Omental fat pad (tissue), 4 donors: Measurements from ENCODE around the gene PNLIPRP3. TPM values are rescaled to one million over a fixed set of nuclear protein-coding genes. Genes with fewer than 3 reads are reported as not detected.

Experiments
- ATAC-seq: fragments of 150-250 bp; one replicate; pipeline ENCODE4 v1.9.1; 2016; ENCODE audit warnings: mild to moderate bottlenecking, moderate library complexity; ENCODE audit not compliant: low FRiP score
- DNase-seq: peaks from one replicate; pipeline ENCODE4 v3.0.0-alpha.2; 2019; ENCODE audit warnings: low spot score
- total RNA-seq, 4 donors: library from RNA; depleted of rRNA; stranded (reverse); fragments of >200 nt; gene quantifications; one replicate each; pipeline ENCODE4 v1.1.0, GENCODE V29; 2016
- TF ChIP-seq, protein P1 (sequence below), 3 donors: fragments of 450-650 bp; IDR thresholded peaks; one replicate each; pipeline ENCODE4 v1.5.1; 2016 to 2017; ENCODE audit warnings: antibody characterized with exemption in 3 of 3, mild to moderate bottlenecking in 3 of 3, moderate library complexity in 2 of 3

PNLIPRP3 gene
- total RNA-seq, 4 donors from 2014 or later: 0.31 to 0.63 TPM; not detected in 2

DNA sequence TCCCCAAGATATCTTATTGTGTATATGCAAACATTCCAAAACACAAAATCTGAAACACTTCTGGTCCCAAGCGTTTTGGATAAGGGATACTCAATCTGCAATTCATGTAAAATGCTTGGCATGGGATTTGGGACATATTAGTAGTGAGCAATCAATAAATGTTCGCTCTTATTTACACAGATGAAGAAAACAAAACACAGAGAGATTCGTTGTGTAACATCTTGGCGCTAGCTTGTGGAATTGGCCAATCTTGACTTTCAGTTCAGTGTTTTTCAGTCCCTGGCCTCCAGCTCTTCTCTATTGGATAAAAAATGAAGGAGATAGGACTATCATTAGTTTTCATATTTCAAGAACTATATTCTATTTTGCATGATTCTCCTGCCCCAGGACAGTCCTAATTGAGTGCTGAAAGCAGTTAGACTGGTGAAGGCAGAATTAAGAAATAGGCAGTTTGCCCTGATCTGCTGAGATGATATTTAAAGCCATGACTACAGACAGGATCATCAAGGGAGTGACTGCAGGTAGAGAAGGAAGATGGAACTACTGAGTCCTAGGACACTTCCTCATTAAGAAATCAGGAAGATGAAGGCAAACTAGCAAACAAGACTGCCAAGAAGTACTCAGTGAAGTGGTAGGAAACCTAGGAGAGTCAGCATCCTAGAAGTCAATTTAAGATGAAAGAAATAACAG is 1.8 kb downstream of the PNLIPRP3 start:
- DNase-seq (no peak), ATAC-seq (no peak)
- TF ChIP-seq, protein P1, sequence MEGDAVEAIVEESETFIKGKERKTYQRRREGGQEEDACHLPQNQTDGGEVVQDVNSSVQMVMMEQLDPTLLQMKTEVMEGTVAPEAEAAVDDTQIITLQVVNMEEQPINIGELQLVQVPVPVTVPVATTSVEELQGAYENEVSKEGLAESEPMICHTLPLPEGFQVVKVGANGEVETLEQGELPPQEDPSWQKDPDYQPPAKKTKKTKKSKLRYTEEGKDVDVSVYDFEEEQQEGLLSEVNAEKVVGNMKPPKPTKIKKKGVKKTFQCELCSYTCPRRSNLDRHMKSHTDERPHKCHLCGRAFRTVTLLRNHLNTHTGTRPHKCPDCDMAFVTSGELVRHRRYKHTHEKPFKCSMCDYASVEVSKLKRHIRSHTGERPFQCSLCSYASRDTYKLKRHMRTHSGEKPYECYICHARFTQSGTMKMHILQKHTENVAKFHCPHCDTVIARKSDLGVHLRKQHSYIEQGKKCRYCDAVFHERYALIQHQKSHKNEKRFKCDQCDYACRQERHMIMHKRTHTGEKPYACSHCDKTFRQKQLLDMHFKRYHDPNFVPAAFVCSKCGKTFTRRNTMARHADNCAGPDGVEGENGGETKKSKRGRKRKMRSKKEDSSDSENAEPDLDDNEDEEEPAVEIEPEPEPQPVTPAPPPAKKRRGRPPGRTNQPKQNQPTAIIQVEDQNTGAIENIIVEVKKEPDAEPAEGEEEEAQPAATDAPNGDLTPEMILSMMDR (IDR thresholded peaks at IDR 0.05): no peak

DNA sequence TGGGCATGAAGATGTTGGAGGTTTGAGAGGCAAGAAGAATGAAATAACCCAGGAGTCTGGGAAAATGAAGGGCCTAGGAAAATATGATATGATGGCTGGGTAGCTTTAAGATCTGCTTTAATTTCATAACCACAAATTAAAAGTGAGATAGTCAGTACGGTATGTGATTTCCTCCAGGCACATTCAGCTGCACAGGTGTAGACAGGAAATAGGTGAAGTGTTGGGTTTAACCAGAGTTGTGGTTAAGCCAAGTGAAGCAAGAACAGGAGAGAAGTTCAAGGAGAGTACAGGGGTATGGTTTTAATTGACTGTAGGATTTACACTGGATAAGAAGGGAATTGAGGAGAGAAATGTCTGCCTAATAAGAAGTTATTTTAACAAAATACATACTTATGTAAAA is 2.6 kb downstream of the PNLIPRP3 start:
- TF ChIP-seq, protein P1 (IDR thresholded peaks at IDR 0.05): no peak
- ATAC-seq (no peak), DNase-seq (no peak)

DNA sequence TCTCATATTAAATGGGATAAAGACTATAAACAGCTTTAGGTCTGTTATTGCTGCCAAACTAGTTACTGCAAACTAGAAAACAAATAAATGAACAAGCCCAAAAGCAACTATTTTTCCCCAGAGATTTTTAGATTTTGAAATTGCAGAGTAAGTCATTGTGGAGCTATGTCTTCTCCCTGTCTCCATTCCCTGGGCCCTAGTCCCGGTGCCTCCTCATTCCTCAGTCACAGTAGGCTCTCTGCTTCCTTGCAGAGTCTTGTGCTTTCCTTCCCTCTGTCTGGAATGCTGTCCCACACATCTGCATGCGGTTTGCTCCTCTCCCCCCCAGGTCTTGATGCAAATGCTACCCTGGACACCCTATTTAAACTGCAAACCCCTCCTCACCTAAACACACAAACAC is 4.0 kb downstream of the PNLIPRP3 start:
- TF ChIP-seq, protein P1 (IDR thresholded peaks at IDR 0.05): no peak
- DNase-seq (no peak), ATAC-seq (no peak)

DNA sequence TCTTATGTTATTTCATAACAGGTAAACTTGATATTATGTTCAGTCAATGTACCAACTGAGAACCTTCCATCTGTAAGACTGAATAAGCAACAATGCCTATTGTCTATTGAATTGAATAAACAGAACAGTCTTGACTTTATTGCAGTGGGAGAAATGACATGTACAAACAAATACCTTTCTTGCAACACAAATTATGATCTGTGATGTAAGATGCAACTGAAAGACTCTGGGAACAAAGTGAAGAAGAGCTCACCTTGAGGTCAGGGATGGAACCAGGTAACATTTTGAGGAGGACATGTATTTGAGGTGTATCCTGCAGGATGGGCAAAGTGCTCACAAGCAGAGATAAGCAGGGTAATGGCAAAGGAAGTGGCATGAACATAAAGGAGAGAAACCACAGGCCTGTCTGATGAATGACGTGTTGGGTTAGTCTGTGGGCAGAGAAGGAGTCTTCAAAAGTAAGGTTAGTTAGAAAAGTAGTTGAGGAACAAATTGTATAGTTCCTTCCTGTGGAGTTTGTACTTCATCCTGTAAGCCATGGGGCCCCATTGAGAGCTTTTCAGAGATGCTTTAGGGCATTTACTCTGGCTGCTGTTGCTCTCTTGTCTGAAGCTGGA is 9.5 kb downstream of the PNLIPRP3 start:
- TF ChIP-seq, protein P1 (IDR thresholded peaks at IDR 0.05): no peak
- ATAC-seq: no peak
- DNase-seq: no peak

DNA sequence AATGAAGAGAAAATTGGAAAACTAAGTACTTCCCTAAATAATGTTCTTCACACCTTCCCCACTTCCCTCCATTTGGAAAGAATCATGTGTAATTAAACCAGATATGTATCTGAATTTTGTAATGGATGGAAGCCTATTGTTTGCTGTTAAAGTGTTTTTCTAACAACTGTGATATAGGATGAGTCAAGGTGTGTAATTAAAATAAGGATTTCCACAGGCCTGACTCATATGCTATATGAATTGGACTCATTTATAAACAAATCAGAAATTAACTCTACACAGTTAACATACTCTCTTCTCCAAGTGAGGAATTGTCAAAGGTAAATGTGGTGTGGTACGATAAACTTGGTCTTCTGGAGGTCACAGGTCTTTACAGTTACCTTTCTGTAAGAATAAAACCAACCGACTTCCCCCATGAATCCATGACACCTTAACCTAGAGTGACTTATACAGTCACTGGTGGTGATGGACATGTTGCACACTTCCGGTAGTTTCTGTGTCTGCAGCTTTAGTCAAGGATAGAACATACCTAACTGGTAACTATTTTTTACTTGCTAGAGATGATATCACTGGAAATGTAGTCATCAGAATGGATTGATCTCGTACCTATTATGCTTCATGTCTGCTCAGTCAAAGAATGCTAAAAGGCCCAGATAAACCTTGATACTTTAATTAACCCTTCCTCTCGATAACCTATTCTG is 12.8 kb downstream of the PNLIPRP3 start:
- ATAC-seq: no peak
- TF ChIP-seq, protein P1 (IDR thresholded peaks at IDR 0.05): no peak
- no peak for DNase-seq

DNA sequence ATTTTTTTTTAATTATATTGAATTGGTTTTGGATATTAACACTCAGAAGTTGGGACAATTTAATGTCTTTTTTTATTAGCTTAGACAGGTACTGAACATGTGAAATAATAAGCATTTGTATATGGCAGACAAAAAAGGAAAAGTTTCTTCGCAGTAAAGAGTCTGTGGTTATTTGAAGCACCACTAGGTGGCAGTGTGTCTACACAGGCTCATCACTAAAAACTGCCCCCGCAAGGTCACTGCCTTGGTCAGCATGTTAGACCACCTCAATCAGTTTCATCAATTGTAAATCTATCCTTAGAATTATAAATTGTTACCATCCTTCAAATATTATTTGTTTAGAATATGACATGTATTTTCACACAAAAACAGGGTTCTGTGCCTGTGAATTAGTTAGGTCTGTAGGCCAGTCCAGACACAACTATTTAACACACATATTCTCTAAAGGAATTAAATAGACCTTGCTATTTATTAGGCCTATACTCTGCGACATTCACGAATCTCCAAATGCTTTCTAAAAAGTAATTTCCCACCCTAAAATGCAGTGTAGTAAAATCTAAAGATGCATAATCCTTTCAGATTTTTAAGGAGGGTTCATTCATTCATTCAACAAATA is 17.0 kb downstream of the PNLIPRP3 start:
- ATAC-seq (no peak), DNase-seq (no peak)
- TF ChIP-seq, protein P1 (IDR thresholded peaks at IDR 0.05): no peak
